GM18858 (cell line): ENCODE data around the gene RHBDD2.
"Not testable (repeated sequence)": the region's sequence is repeated elsewhere in the genome, so short reads cannot be mapped to it uniquely, and the experiment has no call there.

ENCODE experiments used
- ATAC-seq: cut with Tn5 transposase; IDR thresholded peaks from one replicate; pipeline ENCODE4 v1.9.1; 2021; ENCODE audit not compliant: unreplicated experiment

Gene RHBDD2

DNA sequence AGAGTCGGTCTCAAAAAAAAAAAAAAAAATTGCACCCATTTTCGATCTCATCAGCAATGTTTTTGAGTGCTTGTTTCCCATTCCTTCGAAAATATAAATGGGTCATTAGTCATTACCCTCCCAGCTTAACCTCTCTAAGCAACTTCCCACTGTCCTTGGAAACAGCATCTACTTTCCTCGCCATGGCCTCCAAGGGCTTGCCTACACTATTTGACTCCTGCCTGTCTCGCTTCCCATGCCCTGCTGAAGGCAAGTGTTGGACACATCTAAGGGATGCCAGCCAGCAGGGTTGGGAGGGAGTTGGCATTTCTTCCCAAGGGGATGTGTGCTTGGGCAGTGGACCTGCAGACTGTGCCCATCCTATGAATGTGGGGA lies 12.7 kb upstream of the RHBDD2 start:
- no peak for ATAC-seq

GRCh38 chr7:75866489-75867389 lies 12.1 kb upstream of the RHBDD2 start:
- ATAC-seq, result no peak

DNA sequence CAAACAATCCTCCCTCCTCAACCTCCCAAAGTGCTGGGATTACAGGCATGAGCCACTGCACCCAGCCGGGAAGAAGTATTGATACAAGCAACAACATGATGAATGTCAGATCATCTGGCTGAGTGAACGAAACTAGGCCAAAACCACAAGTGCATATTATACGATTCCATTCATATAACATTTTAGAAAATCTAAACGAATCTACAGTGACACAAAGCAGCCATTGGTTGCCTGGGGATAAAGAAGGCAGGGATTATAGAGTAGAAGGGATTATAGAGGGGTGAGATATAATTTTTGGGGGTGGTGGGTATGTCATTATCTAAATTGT lies 11.5 kb upstream of the RHBDD2 start:
- no peak for ATAC-seq

DNA sequence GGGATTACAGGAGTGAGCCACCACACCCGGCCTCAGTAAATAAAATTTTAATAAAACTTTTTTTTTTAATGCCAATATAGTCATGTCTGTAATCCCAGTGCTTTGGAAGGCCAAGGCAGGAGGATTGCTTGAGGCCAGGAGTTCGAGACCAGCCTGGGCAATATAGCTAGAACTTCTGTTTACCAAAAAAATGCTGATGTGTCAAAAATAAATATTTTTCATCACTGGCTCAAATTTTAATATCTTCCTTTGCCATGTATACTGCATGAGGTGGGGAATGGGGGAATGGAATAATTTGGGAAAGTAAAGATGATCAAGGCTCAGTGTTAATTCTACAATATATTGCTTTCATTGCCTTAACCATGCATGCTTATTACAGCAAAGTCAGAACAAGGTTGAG lies 10.7 kb upstream of the RHBDD2 start:
- ATAC-seq, result no peak

- ATAC-seq, result no peak
Observed at GRCh38 chr7:75869776-75870379, 9.0 kb upstream of the RHBDD2 start.

DNA sequence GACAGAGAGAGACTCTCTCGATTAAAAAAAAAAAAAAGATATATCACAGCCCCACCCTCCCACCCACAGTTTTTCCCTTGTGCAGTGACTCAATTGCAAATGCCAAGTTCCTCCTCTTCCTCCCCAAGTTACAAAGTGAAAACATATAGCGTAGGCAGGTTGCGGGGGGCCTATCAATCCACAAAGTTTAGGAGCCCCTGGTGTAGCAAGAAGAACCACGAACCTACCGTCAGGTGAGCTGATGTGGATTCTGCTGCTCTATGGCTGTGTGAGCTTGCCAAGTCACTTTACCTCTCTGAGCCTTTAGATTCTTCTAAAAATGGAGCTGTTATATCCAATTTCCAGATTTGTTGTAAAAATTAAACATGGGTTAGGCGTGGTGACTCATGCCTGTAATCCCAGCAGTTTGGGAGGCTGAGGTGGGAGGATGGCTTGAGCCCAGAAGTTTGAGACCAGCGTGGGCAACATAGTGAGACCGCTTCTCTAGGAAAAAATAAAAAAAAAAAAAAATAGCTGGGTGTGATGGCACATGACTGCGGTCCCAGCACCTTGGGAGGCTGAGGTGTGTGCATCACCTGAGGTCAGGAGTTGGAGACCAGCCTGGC lies 8.2 kb upstream of the RHBDD2 start:
- no peak for ATAC-seq

- ATAC-seq, result no peak
Observed at GRCh38 chr7:75872073-75872782, 6.6 kb upstream of the RHBDD2 start.

GRCh38 chr7:75874180-75874579 lies 4.7 kb upstream of the RHBDD2 start:
- not testable (repeated sequence) for ATAC-seq

GRCh38 chr7:75875113-75876080 lies 3.4 kb upstream of the RHBDD2 start:
- ATAC-seq, result no peak

GRCh38 chr7:75876126-75876881 lies 2.5 kb upstream of the RHBDD2 start:
- no peak for ATAC-seq

DNA sequence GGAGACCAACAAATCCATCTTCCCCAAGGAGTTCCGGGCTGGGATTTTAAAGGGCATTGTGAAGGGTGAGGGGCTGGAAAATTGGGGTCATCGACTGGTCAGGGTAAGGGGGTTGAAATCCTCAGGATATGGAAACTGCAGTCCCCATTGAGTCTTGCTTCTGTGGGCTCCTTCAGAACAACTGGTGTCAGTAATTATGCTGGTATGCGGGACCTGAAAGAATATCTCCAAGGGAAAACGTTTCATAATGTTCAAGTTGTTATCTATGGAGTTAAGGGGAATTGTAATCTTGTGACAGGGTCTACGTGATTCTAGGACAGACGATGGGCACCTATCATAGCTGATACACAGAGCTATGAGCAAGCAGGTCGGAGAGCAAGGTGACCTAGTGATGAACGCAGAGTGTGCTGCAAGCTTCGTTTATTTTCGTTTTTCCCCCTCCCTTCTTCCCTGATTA lies 494 bp upstream of the RHBDD2 start:
- peak; percentile 8 for ATAC-seq

DNA sequence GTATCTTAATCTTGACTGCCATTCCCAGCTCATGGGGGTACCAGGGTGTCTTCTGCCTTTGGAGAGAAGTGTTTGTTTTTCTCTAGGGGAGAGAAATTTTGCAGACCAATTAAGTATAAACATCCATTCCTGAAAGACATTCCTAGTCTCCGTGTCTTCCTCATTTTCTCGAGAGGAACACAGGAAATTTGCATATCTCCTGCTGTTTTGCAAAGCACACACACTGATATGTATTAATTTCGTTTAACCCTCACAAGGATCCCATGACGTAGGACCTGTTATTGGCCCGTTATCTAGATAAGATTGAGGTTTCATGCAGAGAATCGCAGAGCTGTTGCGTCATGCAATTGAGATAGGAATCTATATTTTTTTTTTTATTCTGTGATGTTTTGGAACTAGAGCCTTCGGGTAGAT lies 944 bp downstream of the RHBDD2 start:
- ATAC-seq, result no peak

DNA sequence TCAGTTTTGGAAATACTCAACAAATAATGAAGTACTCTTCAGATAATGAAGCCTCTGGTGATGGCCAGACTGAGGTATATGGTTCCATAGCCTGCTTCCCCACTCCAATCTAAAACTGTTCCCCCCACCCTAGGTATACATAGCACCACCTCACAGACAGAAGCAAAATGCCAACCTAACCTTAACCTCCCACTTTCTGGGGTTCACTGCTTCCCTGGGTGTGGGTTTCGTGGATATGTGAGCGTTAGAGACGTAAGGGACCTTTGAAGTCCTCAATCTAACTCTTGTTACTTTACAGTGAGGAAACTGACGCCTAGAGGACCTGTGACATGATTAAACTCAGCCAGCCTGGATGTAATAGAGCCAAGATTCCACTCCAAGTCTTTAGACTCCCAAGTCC lies 1.4 kb downstream of the RHBDD2 start:
- ATAC-seq, result no peak

- no peak for ATAC-seq
Observed at GRCh38 chr7:75881436-75882095, 2.7 kb downstream of the RHBDD2 start.

DNA sequence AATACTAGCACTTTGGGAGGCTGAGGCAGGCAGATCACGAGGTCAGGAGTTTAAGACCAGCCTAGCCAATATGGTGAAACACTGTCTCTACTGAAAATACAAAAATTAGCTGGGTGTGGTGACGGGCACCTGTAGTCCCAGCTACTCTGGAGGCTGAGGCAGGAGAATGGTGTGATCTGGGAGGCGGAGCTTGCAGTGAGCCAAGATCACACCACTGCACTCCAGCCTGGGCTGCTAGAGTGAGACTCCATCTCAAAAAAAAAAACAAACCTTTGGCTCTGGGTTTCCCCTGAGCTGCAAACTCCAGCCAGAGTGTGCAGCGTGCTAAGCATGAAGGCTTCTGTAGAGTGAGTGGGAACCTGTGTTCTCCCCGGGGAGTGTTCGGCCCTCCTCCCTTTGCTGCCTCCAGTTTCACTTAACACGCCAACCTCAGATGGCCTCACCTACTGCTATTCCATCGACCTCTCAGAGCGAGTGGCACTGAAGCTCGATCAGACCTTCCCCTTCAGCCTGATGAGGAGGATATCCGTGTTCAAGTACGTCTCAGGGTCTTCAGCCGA lies 4.5 kb downstream of the RHBDD2 start:
- not testable (repeated sequence) for ATAC-seq

GRCh38 chr7:75884476-75884875 lies 5.6 kb downstream of the RHBDD2 start:
- ATAC-seq, result no peak

- ATAC-seq, result no peak
Observed at GRCh38 chr7:75885036-75885435, 6.2 kb downstream of the RHBDD2 start.

DNA sequence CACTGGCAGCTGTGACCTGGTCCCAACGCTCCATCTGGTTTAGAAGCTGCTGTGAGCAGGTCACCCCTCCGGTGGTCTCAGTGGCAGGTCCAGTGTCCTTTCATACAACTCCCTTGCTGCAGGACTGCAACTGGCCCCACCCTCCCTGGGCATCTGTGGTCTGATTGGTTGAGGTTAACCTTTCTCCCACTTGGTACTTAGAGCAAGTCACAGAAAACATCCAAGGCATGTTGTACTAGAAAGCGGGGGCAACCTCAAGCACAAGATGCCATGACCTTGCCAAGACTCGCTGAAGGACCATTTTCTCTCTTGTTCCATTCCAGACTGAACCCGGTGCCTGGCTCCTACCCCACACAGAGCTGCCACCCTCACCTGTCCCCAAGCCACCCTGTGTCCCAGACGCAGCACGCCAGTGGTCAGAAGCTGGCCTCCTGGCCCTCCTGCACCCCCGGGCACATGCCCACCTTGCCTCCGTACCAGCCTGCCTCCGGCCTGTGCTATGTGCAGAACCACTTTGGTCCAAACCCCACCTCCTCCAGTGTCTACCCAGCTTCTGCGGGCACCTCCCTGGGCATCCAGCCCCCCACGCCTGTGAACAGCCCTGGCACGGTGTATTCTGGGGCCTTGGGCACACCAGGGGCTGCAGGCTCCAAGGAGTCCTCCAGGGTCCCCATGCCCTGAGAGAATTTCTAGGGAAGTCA lies 9.0 kb downstream of the RHBDD2 start:
- no peak for ATAC-seq
